Sigmoid colon (tissue), 7 donors: ENCODE measurements around the gene ERG. TPM values are rescaled to one million over a fixed set of nuclear protein-coding genes. Genes with fewer than 3 reads are reported as not detected.

Experiments
- DNase-seq: peaks from one replicate; pipeline ENCODE4 v3.0.0-alpha.2; 2019
- H3K27ac ChIP-seq, 4 donors: fragments of 200-600 bp; sonication (generic); one replicate each; pipeline ENCODE4 v1.5.1; 2016 to 2019; ENCODE audit warnings: mild to moderate bottlenecking in 1 of 4
- H3K27me3 ChIP-seq, 3 donors: fragments of 200-600 bp; sonication (generic); one replicate each; pipeline ENCODE4 v1.5.1; 2019; ENCODE audit warnings: mild to moderate bottlenecking in 1 of 3
- H3K36me3 ChIP-seq, 4 donors: fragments of 200-600 bp; sonication (generic); one replicate each; pipeline ENCODE4 v1.5.1; 2016 to 2019
- H3K4me1 ChIP-seq, 4 donors: fragments of 200-600 bp; sonication (generic); one replicate each; pipeline ENCODE4 v1.5.1; 2017 to 2019
- H3K4me3 ChIP-seq, 4 donors: fragments of 200-600 bp; sonication (generic); one replicate each; pipeline ENCODE4 v1.5.1; 2017 to 2019; ENCODE audit warnings: mild to moderate bottlenecking in 2 of 4, moderate library complexity in 1 of 4
- H3K9me3 ChIP-seq, 4 donors: fragments of 200-600 bp in 3 of 4; sonication (generic) in 3 of 4; one replicate each; pipeline versions ENCODE4 v1.5.1 to v1.6.1; 2013 to 2019
- CTCF ChIP-seq, 4 experiments: fragments of 450-650 bp in 3 of 4; fragments of 200-600 bp in 1 of 4; IDR thresholded peaks; one replicate each; pipeline ENCODE4 v1.5.1; 2016 to 2019; ENCODE audit warnings: antibody characterized with exemption in 4 of 4, mild to moderate bottlenecking in 3 of 4, moderate library complexity in 2 of 4
- EP300 ChIP-seq, 4 donors: sonication (generic); formaldehyde crosslinking; IDR thresholded peaks; one replicate each; pipeline ENCODE4 v1.6.1; 2017; ENCODE audit warnings: antibody characterized with exemption in 4 of 4
- POLR2A ChIP-seq, 2 donors: fragments of 450-650 bp; IDR thresholded peaks; one replicate each; pipeline ENCODE4 v1.6.1; 2016; ENCODE audit warnings: antibody characterized with exemption in 2 of 2, mild to moderate bottlenecking in 2 of 2, moderate library complexity in 2 of 2
- POLR2AphosphoS5 ChIP-seq, 4 donors: sonication (generic); formaldehyde crosslinking; IDR thresholded peaks; one replicate each; pipeline ENCODE4 v1.6.1; 2017; ENCODE audit warnings: antibody characterized with exemption in 4 of 4
- WGBS, 2 donors: extraction: QIAGEN DNeasy Blood & Tissue Kit; methylation state at CpG; one replicate each; pipeline ENCODE4 v1.1.7; 2013; 5-methylcytosine and 5-hydroxymethylcytosine counted together
- intact Hi-C: fragments of 100-400 bp; cut with DNase I; formaldehyde crosslinking; loops from one replicate; pipeline ENCODE4 v1.15.1; 2023
- polyA plus RNA-seq, 3 donors: library from polyadenylated mRNA; stranded (reverse); fragments of 200-250 nt; gene quantifications; one replicate each; pipeline ENCODE4 v1.2.3, GENCODE V29; 2013
- total RNA-seq, 4 donors: library from RNA; depleted of rRNA; stranded (reverse); fragments of >200 nt; gene quantifications; one replicate each; pipeline ENCODE4 v1.1.0, GENCODE V29; 2016
- donor health status: healthy with polysubstance abuse.
- donor health status: Bipolar disorder and iron deficiency.
- donor health status: healthy.

The ERG gene
- total and polyA plus RNA-seq, 7 donors = 1.8 to 6.4 (median 4.1) TPM

DNA sequence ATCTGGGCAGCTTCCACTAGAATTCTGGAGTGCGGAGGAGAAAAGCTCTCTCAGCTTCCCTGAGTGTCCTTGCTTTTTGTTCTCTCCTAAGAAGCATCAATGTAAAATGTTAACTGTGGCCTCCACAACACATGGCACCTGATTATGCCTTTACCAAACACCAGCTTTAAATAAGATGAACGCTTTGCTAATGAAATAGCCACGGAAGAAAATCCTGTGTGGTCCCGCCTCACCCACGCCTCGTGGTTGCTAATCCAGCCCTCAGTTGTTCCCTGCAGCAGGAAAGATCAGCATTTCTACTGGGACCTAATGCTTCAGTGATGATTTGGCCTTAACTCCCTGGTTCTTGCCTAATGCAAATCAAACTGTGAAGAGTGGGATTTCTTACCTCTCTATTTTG is 1.8 kb upstream of the ERG start:
- no peak for TF ChIP-seq EP300 (IDR thresholded peaks at IDR 0.05)
- no peak for TF ChIP-seq POLR2AphosphoS5 (IDR thresholded peaks at IDR 0.05)
- no peak for TF ChIP-seq POLR2A (IDR thresholded peaks at IDR 0.05)
- no peak for TF ChIP-seq CTCF (IDR thresholded peaks at IDR 0.05)
- intact Hi-C loops = no loop called here
- Histone ChIP-seq H3K36me3 (no peaks in the 10 kb centered on the region), H3K4me1 (no peaks in the 10 kb centered on the region), H3K27me3 (no peaks in the 10 kb centered on the region), H3K27ac (peak overlapping the region in 2 of 4 donors; percentile 24 to 38), H3K4me3 (no peak overlapping the region), H3K9me3 (no peaks in the 10 kb centered on the region)
- no peak for DNase-seq
- 79 to 88% methylated on average over 6 of the region's 6 CpGs for WGBS, 2 donors

GRCh38 chr21:38499296-38499695 is 1.0 kb upstream of the ERG start:
- no peak for TF ChIP-seq CTCF (IDR thresholded peaks at IDR 0.05)
- peak in 2 of 4 donors; percentile 4 to 36 for TF ChIP-seq POLR2AphosphoS5 (IDR thresholded peaks at IDR 0.05)
- TF ChIP-seq POLR2A (IDR thresholded peaks at IDR 0.05) = no peak
- TF ChIP-seq EP300 (IDR thresholded peaks at IDR 0.05) = no peak
- Histone ChIP-seq H3K27ac (peak overlapping the region in 2 of 4 donors; percentile 24 to 58), H3K27me3 (no peaks in the 10 kb centered on the region), H3K4me3 (no peak overlapping the region), H3K36me3 (no peaks in the 10 kb centered on the region), H3K4me1 (no peaks in the 10 kb centered on the region), H3K9me3 (no peaks in the 10 kb centered on the region)
- 50 to 56% methylated on average over 6 of the region's 6 CpGs for WGBS, 2 donors
- no peak for DNase-seq
- intact Hi-C loops = no loop called here

- no peak for DNase-seq
- 23 to 33% methylated on average over 3 of the region's 3 CpGs for whole genome bisulfite sequencing, 2 donors
- Histone ChIP-seq H3K27ac (peak overlapping the region in 2 of 4 donors; percentile 44 to 64), H3K9me3 (no peaks in the 10 kb centered on the region), H3K4me3 (peak overlapping the region in 2 of 4 donors; percentile 4 to 7), H3K27me3 (no peaks in the 10 kb centered on the region), H3K4me1 (no peaks in the 10 kb centered on the region), H3K36me3 (no peaks in the 10 kb centered on the region)
- no peak for TF ChIP-seq POLR2AphosphoS5 (IDR thresholded peaks at IDR 0.05)
- TF ChIP-seq CTCF (IDR thresholded peaks at IDR 0.05) = no peak
- TF ChIP-seq EP300 (IDR thresholded peaks at IDR 0.05) = no peak
- TF ChIP-seq POLR2A (IDR thresholded peaks at IDR 0.05) = no peak
- intact Hi-C loops = no loop called here
Observed at GRCh38 chr21:38496224-38496623, 2.1 kb downstream of the ERG start.

- Histone ChIP-seq H3K4me1 (no peaks in the 10 kb centered on the region), H3K27ac (peak overlapping the region in 2 of 4 donors; percentile 17 to 64), H3K4me3 (peak overlapping the region in 3 of 4 donors; percentile 4 to 14 (median 7)), H3K27me3 (no peaks in the 10 kb centered on the region), H3K9me3 (no peaks in the 10 kb centered on the region), H3K36me3 (no peaks in the 10 kb centered on the region)
- WGBS, 2 donors = 39 to 71% methylated on average over 2 of the region's 2 CpGs
- intact Hi-C loops = no loop called here
- no peak for DNase-seq
- no peak for TF ChIP-seq POLR2A (IDR thresholded peaks at IDR 0.05)
- TF ChIP-seq CTCF (IDR thresholded peaks at IDR 0.05) = no peak
- no peak for TF ChIP-seq POLR2AphosphoS5 (IDR thresholded peaks at IDR 0.05)
- no peak for TF ChIP-seq EP300 (IDR thresholded peaks at IDR 0.05)
Observed at GRCh38 chr21:38495696-38496095, 2.6 kb downstream of the ERG start.

DNA sequence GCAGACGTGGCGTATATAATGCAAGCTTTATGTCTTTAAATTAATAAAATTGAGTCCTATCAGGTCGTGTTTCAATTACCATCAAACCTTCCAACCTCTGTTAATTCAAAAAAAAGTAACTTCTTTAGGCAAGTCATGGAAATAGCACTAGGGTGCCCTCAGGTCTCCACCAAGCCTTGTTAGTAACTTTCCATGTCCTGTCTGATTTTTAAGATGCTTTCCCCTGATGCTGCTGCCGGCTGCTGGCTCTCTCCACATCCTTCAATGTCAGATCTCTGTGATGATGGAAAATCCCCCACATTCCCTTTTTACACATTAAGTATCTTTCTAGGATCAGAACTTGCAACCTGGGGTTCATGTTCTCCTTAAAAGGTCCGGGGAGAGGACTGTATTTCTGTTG is 3.0 kb downstream of the ERG start:
- intact Hi-C loops = no loop called here
- Histone ChIP-seq H3K4me3 (peak overlapping the region in 2 of 4 donors; percentile 7 to 14), H3K9me3 (no peaks in the 10 kb centered on the region), H3K36me3 (no peaks in the 10 kb centered on the region), H3K4me1 (no peaks in the 10 kb centered on the region), H3K27me3 (no peaks in the 10 kb centered on the region), H3K27ac (peak overlapping the region in 2 of 4 donors; percentile 17 to 54)
- TF ChIP-seq EP300 (IDR thresholded peaks at IDR 0.05) (no peak), POLR2A (IDR thresholded peaks at IDR 0.05) (no peak), CTCF (IDR thresholded peaks at IDR 0.05) (no peak), POLR2AphosphoS5 (IDR thresholded peaks at IDR 0.05) (no peak)
- DNase-seq = no peak
- WGBS, 2 donors = 56 to 85% methylated on average over 5 of the region's 5 CpGs
